WERI-Rb-1 (cell line): ENCODE results near the gene STXBP5.

Source experiments
- DNase-seq: peaks from one replicate; pipeline ENCODE4 v3.0.0-alpha.2; 2020
- H3K27ac ChIP-seq: fragments of 250-450 bp; sonication (Bioruptor Pico); 2 replicates; pipeline ENCODE4 v1.5.1; 2020; ENCODE audit warnings: mild to moderate bottlenecking, moderate library complexity
- H3K27me3 ChIP-seq: fragments of 250-450 bp; sonication (Bioruptor Pico); 2 replicates; pipeline ENCODE4 v1.5.1; 2021; ENCODE audit warnings: mild to moderate bottlenecking, low read depth, moderate library complexity; ENCODE audit not compliant: insufficient read depth, severe bottlenecking
- H3K36me3 ChIP-seq: fragments of 250-450 bp; sonication (Bioruptor Pico); 2 replicates; pipeline ENCODE4 v1.5.1; 2020; ENCODE audit warnings: mild to moderate bottlenecking, moderate library complexity
- H3K4me3 ChIP-seq: 2 replicates; pipeline ENCODE4 v1.5.1; 2011; ENCODE audit warnings: low read depth, mild to moderate bottlenecking, control low read depth, low read length
- H3K9me3 ChIP-seq: fragments of 250-450 bp; sonication (Bioruptor Pico); 2 replicates; pipeline ENCODE4 v1.5.1; 2021; ENCODE audit warnings: mild to moderate bottlenecking, moderate library complexity; ENCODE audit not compliant: severe bottlenecking
- CTCF ChIP-seq: IDR thresholded peaks from 2 replicates; pipeline ENCODE4 v1.5.1; 2011; ENCODE audit warnings: low read depth, mild to moderate bottlenecking, control low read depth, inconsistent platforms, low read length

STXBP5 gene

GRCh38 chr6:147219463-147219862 lies 15.2 kb downstream of the STXBP5 start:
- H3K4me3 ChIP-seq = no peak overlapping the region
- H3K36me3 ChIP-seq = 0 out of 2 replicates have a peak, but pooled peaks cover 4% of the 10 kb centered on the region
- no peak for DNase-seq
- H3K27me3 ChIP-seq = no peaks in the 10 kb centered on the region
- H3K27ac ChIP-seq = no peak overlapping the region
- no peak for TF ChIP-seq CTCF
- H3K9me3 ChIP-seq = no peaks in the 10 kb centered on the region

- Histone ChIP-seq H3K9me3 (no peaks in the 10 kb centered on the region), H3K27ac (no peak overlapping the region), H3K36me3 (0 out of 2 replicates have a peak, but pooled peaks cover 4% of the 10 kb centered on the region), H3K27me3 (no peaks in the 10 kb centered on the region), H3K4me3 (no peak overlapping the region)
- no peak for TF ChIP-seq CTCF
- DNase-seq = no peak
Measured at GRCh38 chr6:147220345-147220744, 16.1 kb downstream of the STXBP5 start.

- Histone ChIP-seq H3K9me3 (no peaks in the 10 kb centered on the region), H3K4me3 (no peak overlapping the region), H3K27ac (no peak overlapping the region), H3K36me3 (0 out of 2 replicates have a peak, but pooled peaks cover 4% of the 10 kb centered on the region), H3K27me3 (no peaks in the 10 kb centered on the region)
- no peak for TF ChIP-seq CTCF
- no peak for DNase-seq
Measured at GRCh38 chr6:147221739-147222138, 17.5 kb downstream of the STXBP5 start.

- no peaks in the 10 kb centered on the region for H3K9me3 ChIP-seq
- H3K27me3 ChIP-seq = no peaks in the 10 kb centered on the region
- DNase-seq = no peak
- no peak overlapping the region for H3K27ac ChIP-seq
- H3K4me3 ChIP-seq = no peak overlapping the region
- TF ChIP-seq CTCF = no peak
- H3K36me3 ChIP-seq = 0 out of 2 replicates have a peak, but pooled peaks cover 4% of the 10 kb centered on the region
Measured at GRCh38 chr6:147222160-147222838, 18.1 kb downstream of the STXBP5 start.

DNA sequence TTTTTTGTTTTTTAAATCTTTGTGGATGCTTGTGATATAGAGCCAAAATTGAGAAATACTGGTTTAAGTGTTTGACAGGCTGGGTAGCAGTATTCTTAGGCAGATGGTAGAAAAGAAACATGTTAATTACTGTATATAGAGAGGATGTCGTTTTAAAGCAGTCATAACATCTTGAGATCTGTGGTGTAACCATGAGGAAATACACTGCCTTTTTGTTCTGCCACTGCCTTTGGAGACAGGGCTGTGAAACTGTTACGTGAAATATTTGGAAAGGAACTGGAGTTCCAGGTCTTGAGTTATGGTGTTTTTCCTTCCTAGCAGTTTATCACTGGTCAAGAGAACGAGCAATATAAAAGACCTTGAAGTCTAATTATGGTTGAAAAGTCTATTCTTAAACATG lies 19.5 kb downstream of the STXBP5 start:
- Histone ChIP-seq H3K9me3 (no peaks in the 10 kb centered on the region), H3K27ac (no peak overlapping the region), H3K4me3 (no peak overlapping the region), H3K27me3 (no peaks in the 10 kb centered on the region), H3K36me3 (0 out of 2 replicates have a peak, but pooled peaks cover 4% of the 10 kb centered on the region)
- no peak for DNase-seq
- no peak for TF ChIP-seq CTCF
